ENCODE results near the gene SLC37A3. TPM values are rescaled to one million over a fixed set of nuclear protein-coding genes. Genes with fewer than 3 reads are reported as not detected.

SLC37A3 gene
- total and polyA plus RNA-seq, 2 donors from 2014 or later = 19.5 to 50.3 TPM

- Histone ChIP-seq H3K27me3 (ENCODE audit: control insufficient read depth, insufficient read depth, low read length) (no peaks in the 10 kb centered on the region), H3K4me1 (ENCODE audit: control insufficient read depth in 2 of 3, insufficient read depth in 2 of 3, low read depth in 1 of 3, low read length in 3 of 3) (peaks cover 0 to 4% (median 2%) of the 10 kb centered on the region in 3 donors), H3K9ac (ENCODE audit: low read length in 3 of 3) (peak within 1 kb of the TSS in 2 of 3 donors; percentile 28 to 59), H3K27ac (ENCODE audit: low read depth in 2 of 2, low read length in 2 of 2) (peak within 1 kb of the TSS; percentile 20 to 73), H3K4me3 (ENCODE audit: low read length in 3 of 3) (peak within 1 kb of the TSS; percentile 69 to 75 (median 70)), H3K9me3 (ENCODE audit: control insufficient read depth in 2 of 3, insufficient read depth in 1 of 3, low read length in 3 of 3) (no peaks in the 10 kb centered on the region), H3K36me3 (ENCODE audit: control insufficient read depth in 2 of 3, insufficient read depth in 3 of 3, low read length in 3 of 3) (no peaks in the 10 kb centered on the region)
- FAIRE-seq (no peak), DNase-seq (peak; percentile 66 to 86 (median 74))
- no peak for TF ChIP-seq CTCF (IDR thresholded peaks at IDR 0.05; ENCODE audit: borderline replicate concordance, extremely low read depth, insufficient read depth)
- intact Hi-C loops (cut with DNase I) = no loop called here
Measured at GRCh38 chr7:140403878-140404564, 5.7 kb upstream of the SLC37A3 start, which contains the start of gene RAB19. RAB19 (plus strand) TSS chr7:140404058; CDS start chr7:140407647, 3,589 bp downstream.

DNA sequence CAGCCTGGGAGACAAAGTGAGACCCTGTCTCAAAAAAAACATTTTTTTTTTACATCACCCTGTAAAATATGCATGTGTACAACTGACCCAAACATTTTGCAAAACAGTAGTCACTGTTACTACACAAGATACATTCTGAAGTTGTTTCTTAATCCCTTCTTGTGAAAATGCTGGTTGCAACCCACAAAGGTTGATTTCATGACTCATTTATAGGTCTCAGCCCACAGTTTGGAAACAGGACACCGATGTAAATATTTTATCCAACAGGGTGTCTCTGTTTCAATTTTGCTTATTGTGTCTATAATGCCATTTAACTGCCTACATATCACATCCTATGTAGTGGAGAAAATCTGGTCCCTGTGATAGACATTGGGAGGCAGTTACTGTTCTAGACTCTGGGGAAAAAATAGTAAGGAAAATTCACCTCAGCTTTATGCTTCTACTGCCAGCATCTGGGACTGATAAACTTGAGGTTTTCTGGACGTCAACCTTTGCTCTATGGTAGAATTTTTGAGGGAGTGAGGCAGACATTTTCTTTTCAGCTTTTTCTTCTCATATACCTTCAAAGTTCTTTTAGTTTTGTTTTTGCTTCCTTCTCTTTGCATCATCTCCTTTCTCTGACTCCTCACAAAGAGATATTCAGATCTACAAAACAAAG is 4.0 kb upstream of the SLC37A3 start:
- intact Hi-C loops (cut with DNase I) = no loop called here
- Histone ChIP-seq H3K4me1 (ENCODE audit: control insufficient read depth in 2 of 3, insufficient read depth in 2 of 3, low read depth in 1 of 3, low read length in 3 of 3) (peaks cover 0 to 4% (median 2%) of the 10 kb centered on the region in 3 donors), H3K4me3 (ENCODE audit: low read length in 3 of 3) (no peak overlapping the region), H3K27ac (ENCODE audit: low read depth in 2 of 2, low read length in 2 of 2) (no peak overlapping the region), H3K36me3 (ENCODE audit: control insufficient read depth in 2 of 3, insufficient read depth in 3 of 3, low read length in 3 of 3) (no peaks in the 10 kb centered on the region), H3K9me3 (ENCODE audit: control insufficient read depth in 2 of 3, insufficient read depth in 1 of 3, low read length in 3 of 3) (no peaks in the 10 kb centered on the region), H3K27me3 (ENCODE audit: control insufficient read depth, insufficient read depth, low read length) (no peaks in the 10 kb centered on the region), H3K9ac (ENCODE audit: low read length in 3 of 3) (no peak overlapping the region)
- DNase-seq (no peak), FAIRE-seq (no peak)
- TF ChIP-seq CTCF (IDR thresholded peaks at IDR 0.05; ENCODE audit: borderline replicate concordance, extremely low read depth, insufficient read depth) = no peak

DNA sequence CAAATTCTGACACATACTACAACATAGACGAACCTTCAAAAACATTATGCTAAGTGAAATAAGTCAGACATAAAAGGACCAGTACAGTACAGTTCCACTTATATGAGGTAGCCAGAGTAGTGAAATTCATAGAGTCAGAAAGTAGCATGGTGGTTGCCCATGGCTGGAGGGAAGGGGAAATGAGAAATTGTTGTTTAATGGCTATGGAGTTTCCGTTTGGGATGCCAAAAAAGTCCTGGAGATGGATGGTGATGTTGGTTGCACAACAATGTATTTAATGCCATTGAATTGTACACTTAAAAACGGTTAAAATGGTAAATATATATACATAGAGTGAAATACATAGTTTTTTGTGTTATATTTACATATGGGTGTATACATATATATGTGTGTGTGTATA is 2.1 kb upstream of the SLC37A3 start:
- Histone ChIP-seq H3K27ac (ENCODE audit: low read depth in 2 of 2, low read length in 2 of 2) (no peak overlapping the region), H3K27me3 (ENCODE audit: control insufficient read depth, insufficient read depth, low read length) (no peaks in the 10 kb centered on the region), H3K9me3 (ENCODE audit: control insufficient read depth in 2 of 3, insufficient read depth in 1 of 3, low read length in 3 of 3) (no peaks in the 10 kb centered on the region), H3K4me1 (ENCODE audit: control insufficient read depth in 2 of 3, insufficient read depth in 2 of 3, low read depth in 1 of 3, low read length in 3 of 3) (peaks cover 0 to 4% (median 2%) of the 10 kb centered on the region in 3 donors), H3K36me3 (ENCODE audit: control insufficient read depth in 2 of 3, insufficient read depth in 3 of 3, low read length in 3 of 3) (no peaks in the 10 kb centered on the region), H3K4me3 (ENCODE audit: low read length in 3 of 3) (no peak overlapping the region), H3K9ac (ENCODE audit: low read length in 3 of 3) (no peak overlapping the region)
- FAIRE-seq = no peak
- no peak for DNase-seq
- intact Hi-C loops (cut with DNase I) = no loop called here
- TF ChIP-seq CTCF (IDR thresholded peaks at IDR 0.05; ENCODE audit: borderline replicate concordance, extremely low read depth, insufficient read depth) = no peak
